GM19452 (cell line): Measurements from ENCODE around the gene PCDH1.
"Not testable (repeated sequence)": the region's sequence is repeated elsewhere in the genome, so short reads cannot be mapped to it uniquely, and the experiment has no call there.

ENCODE experiments used
- ATAC-seq: cut with Tn5 transposase; IDR thresholded peaks from one replicate; pipeline ENCODE4 v1.9.1; 2021; ENCODE audit not compliant: unreplicated experiment

The PCDH1 gene

DNA sequence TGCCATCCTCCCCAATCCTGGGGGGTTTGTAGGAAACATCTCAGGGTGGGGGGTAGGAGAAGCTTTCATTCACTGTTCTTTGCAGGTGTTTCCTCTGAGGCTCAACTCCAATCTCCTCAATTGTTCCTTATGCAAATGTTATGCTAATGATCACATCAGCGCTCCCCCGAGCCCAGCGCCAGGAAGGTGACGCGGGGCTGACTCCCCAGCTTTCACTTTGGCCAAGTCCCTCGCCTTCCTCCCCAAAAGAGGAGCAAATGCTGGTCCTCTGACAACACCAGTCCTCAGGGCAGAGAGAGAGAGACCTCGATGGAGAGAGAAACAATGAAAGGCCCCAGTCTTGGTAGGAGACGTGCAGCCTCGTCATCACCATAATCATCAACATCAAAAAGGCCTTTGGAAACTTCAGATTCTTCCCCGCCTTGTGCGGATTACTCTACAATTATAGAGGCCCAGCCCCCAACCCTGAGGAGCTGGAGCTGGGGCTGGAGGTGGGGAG, 39.1 kb downstream of the PCDH1 start:
- no peak for ATAC-seq

- no peak for ATAC-seq
Observed at GRCh38 chr5:141838326-141839014, 39.7 kb downstream of the PCDH1 start.

- ATAC-seq = no peak
Observed at GRCh38 chr5:141835928-141836670, 42.1 kb downstream of the PCDH1 start.

- ATAC-seq = no peak
Observed at GRCh38 chr5:141834331-141834730, 43.9 kb downstream of the PCDH1 start.

- ATAC-seq = no peak
Observed at GRCh38 chr5:141832131-141832530, 46.1 kb downstream of the PCDH1 start.

DNA sequence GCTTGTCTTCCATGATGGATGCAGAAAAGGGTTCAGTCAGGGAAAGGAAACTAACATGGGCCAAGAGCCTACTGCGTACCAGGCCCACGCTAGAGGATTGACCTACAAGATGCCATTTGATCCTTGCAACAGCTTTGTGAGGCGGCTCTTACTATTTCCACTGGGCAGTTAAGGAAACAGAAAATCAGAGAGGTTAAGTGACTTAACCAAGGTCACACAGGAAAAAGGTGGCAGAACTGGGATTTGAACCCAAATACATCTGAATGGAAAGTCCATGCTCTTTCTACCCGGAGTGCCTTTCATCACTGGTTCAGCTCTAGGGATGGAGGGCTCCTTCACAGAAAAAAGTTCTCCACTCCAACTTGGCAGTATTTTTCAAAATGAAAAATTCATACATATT, 50.0 kb downstream of the PCDH1 start:
- no peak for ATAC-seq

DNA sequence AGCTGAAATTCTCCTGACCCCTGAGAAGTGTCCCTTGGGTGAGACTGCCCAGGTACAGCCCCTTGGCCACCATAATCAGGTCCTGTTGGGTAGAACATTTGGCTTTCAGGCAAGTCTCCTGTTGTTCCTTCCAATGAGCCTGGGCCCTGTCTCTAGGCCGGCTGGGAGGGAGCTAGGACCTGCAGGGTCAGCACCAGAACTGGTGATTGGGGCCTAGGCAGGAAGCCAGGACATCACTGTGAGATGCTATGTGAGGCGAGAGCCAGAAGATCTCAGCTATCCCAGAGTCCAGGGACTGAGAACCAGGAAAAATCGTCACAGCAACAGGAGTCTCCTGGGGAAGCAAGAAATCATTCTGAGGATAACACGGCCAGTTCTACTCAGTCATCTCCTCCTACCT, 51.5 kb downstream of the PCDH1 start:
- ATAC-seq = no peak

GRCh38 chr5:141825791-141826560, 52.2 kb downstream of the PCDH1 start:
- no peak for ATAC-seq

- ATAC-seq = no peak
Observed at GRCh38 chr5:141825241-141825671, 53.0 kb downstream of the PCDH1 start.

- ATAC-seq = no peak
Observed at GRCh38 chr5:141824717-141825116, 53.5 kb downstream of the PCDH1 start.

DNA sequence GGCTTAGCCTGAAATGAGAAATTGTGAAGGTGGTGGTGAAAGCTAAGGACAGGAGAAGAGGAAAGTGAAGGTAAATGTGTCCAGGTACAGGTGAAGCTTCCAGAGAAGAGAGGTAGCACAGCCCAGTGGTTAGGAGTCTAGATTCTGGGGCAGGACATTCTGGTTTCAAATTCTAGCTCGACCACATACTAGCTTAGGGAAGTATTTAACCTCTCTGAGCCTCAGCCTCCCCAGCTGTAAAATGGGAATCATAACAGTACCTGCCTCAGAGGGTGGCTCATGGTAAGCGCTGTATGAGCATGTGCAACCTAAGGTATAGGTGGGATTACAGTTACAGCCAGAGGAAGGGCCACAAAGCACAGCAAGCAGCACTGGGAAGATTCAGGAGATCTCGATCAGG, 55.2 kb downstream of the PCDH1 start:
- ATAC-seq = no peak

DNA sequence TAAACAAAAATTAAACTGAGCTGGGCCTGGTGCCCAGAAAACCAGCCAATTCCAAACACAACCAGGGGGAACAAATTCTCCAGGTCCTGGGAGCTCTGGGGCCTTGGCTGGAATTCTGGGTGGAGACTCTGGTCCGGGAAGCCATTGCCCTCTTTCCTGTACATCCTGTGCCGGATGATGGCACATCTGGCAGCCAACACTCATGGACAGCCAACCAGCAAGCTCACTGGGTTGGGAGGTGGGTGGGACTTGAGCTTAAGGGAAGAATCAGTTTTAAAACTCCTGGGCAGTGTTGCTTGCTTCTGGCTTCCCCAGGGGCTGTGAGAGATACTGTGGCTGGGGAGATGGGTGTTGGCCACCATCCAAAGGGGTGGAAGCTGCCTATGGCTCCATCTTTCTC, 56.1 kb downstream of the PCDH1 start:
- no peak for ATAC-seq

DNA sequence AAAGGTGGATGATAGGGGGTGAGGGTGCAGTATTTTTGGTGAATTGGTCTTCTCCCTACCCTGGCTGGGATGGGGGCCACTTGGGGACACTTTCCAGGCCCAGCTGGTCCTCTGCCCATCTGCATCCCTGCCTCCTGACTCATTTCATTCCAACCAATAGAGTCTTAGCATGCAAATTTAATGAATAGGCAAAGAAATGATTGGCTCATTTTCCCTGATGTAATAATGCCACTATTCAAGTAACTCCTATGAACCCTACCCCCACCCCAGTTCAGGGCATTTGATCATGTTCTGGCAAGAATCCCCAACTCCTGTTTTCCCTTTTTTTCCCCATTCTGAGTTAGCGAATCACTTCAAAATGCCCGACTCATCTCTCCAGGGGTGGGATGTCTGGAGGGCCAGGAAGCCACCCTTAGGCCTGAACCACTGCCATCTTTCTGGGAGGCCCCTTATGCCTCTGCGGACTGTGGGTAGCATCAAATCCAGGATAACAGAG, 56.7 kb downstream of the PCDH1 start:
- no peak for ATAC-seq

- ATAC-seq = not testable (repeated sequence)
Observed at GRCh38 chr5:141820686-141821085, 57.5 kb downstream of the PCDH1 start.

DNA sequence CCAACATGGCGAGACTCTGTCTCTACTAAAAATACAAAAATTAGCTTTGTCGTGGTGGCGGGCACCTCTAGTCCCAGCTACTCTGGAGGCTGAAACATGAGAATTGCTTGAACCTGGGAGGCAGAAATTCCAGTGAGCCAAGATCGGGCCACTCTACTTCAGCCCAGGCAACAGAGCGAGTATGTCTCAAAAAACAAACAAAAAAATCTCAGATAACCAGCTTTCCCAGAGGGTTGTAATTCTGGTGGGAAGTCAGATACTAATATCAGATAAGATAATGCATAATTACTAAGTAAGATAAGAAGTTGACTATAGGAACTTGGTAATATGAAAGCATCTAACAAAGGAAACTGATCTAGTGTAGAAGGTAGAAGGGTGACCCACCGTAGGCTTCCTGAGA, 60.6 kb downstream of the PCDH1 start:
- no peak for ATAC-seq

GRCh38 chr5:141816598-141817399, 61.4 kb downstream of the PCDH1 start:
- ATAC-seq = no peak

GRCh38 chr5:141815796-141816180, 62.4 kb downstream of the PCDH1 start:
- no peak for ATAC-seq

DNA sequence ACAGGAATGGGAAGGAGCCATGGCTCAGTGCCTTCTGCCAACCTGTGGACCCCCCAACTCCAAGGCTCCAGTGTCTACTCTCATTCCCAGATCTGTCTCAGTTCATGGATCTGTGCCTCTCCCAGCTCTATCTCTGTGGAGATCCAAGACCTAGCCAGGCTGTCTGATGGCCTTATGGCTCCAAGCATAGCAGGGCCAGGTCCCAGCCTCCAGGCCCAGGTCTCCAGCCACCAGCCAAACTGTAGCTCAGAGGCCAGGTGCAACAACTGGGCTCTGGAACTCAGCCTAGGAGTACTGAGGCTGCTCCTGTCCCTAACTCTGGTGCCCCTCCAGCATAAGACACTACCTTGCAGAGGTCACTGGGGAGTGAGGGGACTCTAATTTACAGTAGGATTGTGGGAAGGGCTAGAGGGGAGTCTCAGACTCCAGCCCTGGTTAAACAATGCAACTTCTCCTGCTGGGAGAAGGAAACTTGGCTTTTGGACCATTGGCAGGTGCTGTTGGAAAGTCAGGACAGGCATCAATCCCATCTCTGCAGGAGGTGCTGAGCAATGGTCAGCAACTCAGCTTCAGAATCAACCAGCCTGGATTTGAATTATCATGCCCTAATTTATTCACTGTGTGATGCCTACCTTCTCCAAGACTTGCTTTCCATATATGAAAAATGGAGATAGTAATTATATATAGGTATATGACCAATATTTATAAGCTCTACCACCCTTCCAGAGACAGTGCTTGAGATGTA, 63.0 kb downstream of the PCDH1 start:
- ATAC-seq = no peak

GRCh38 chr5:141814064-141814964, 63.9 kb downstream of the PCDH1 start:
- ATAC-seq = no peak
